ENCODE measurements around the gene SORBS2. TPM values are rescaled to one million over a fixed set of nuclear protein-coding genes. Genes with fewer than 3 reads are reported as not detected.
"Not testable (repeated sequence)": the region's sequence is repeated elsewhere in the genome, so short reads cannot be mapped to it uniquely, and the experiment has no call there.

The SORBS2 gene
- total and polyA plus RNA-seq, 7 experiments from 2014 or later, result 0.21 to 1.4 TPM; not detected in 5

- intact Hi-C loops (cut with micrococcal nuclease), result no loop called here
- ChIA-PET POLR2A (no interaction called here), CTCF (no interaction called here)
These were observed 95.2 kb downstream of the SORBS2 start for GRCh38 chr4:185716577-185717376.

GRCh38 chr4:185716141-185716551 is 95.8 kb downstream of the SORBS2 start:
- ATAC-seq, result no peak
- Histone ChIP-seq H3K36me3 (ENCODE audit: control insufficient read depth in 2 of 3, insufficient read depth in 3 of 3, low read length in 3 of 3) (no peaks in the 10 kb centered on the region), H3K27me3 (ENCODE audit: control insufficient read depth in 2 of 2, insufficient read depth in 2 of 2, low read length in 2 of 2) (no peaks in the 10 kb centered on the region), H3K4me1 (ENCODE audit: control insufficient read depth in 2 of 2, insufficient read depth in 2 of 2, low read length in 2 of 2) (no peaks in the 10 kb centered on the region), H3K27ac (ENCODE audit: low read depth, low read length) (no peak overlapping the region), H3K4me3 (ENCODE audit: low read length) (no peak overlapping the region), H3K9me3 (ENCODE audit: control insufficient read depth in 2 of 3, low read length in 3 of 3) (no peaks in the 10 kb centered on the region)
- Mint-ChIP-seq H3K4me3 (no peak overlapping the region), H3K9me3 (peaks cover 0 to 4% (median 0%) of the 10 kb centered on the region in 11 donors), H3K36me3 (no peaks in the 10 kb centered on the region), H3K4me1 (no peaks in the 10 kb centered on the region), H3K27ac (no peak overlapping the region), H3K27me3 (peaks cover 0 to 39% (median 31%) of the 10 kb centered on the region in 5 donors)
- no peak for DNase-seq
- POLR2A ChIA-PET, result no interaction called here
- CTCF ChIA-PET, result no interaction called here
- intact Hi-C loops (cut with micrococcal nuclease), result no loop called here

More at GRCh38 chr4:185716577-185717376, 95.2 kb downstream of the SORBS2 start:
- no peaks in the 10 kb centered on the region for H3K27me3 ChIP-seq (ENCODE audit: control insufficient read depth in 2 of 2, insufficient read depth in 2 of 2, low read length in 2 of 2)
- Mint-ChIP-seq H3K36me3 (no peaks in the 10 kb centered on the region), H3K9me3 (peaks cover 0 to 2% (median 0%) of the 10 kb centered on the region in 11 donors), H3K27me3 (peaks cover 0 to 33% (median 25%) of the 10 kb centered on the region in 5 donors), H3K4me1 (no peaks in the 10 kb centered on the region), H3K27ac (no peak overlapping the region), H3K4me3 (no peak overlapping the region)
- no peaks in the 10 kb centered on the region for H3K9me3 ChIP-seq (ENCODE audit: control insufficient read depth in 2 of 3, low read length in 3 of 3)
- H3K4me3 ChIP-seq (ENCODE audit: low read length), result no peak overlapping the region
- no peaks in the 10 kb centered on the region for H3K4me1 ChIP-seq (ENCODE audit: control insufficient read depth in 2 of 2, insufficient read depth in 2 of 2, low read length in 2 of 2)
- H3K36me3 ChIP-seq (ENCODE audit: control insufficient read depth in 2 of 3, insufficient read depth in 3 of 3, low read length in 3 of 3), result no peaks in the 10 kb centered on the region
- ATAC-seq (no peak), DNase-seq (no peak)
- no peak overlapping the region for H3K27ac ChIP-seq (ENCODE audit: low read depth, low read length)

DNA sequence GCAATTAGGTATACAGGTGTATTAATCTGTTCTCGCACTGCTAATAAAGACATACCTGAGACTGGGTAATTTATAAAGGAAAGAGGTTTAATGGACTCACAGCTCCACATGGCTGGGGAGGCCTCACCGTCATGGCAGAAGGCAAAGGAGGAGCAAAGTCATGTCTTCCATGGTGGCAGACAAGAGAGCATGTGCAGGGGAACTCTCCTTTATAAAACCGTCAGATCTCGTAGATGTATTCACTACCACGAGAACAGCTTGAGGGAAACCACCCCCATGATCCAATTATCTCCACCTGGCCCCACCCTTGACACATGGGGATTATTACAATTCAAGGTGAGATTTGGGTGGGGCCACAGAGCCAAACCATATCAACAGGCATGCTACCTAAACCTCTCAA is 97.5 kb downstream of the SORBS2 start:
- H3K4me1 Mint-ChIP-seq; DNase-seq; H3K4me1 ChIP-seq (ENCODE audit: control insufficient read depth in 2 of 2, insufficient read depth in 2 of 2, low read length in 2 of 2); H3K9me3 ChIP-seq (ENCODE audit: control insufficient read depth in 2 of 3, low read length in 3 of 3); intact Hi-C loops (cut with micrococcal nuclease); H3K27ac Mint-ChIP-seq; H3K27me3 ChIP-seq (ENCODE audit: control insufficient read depth in 2 of 2, insufficient read depth in 2 of 2, low read length in 2 of 2); CTCF ChIA-PET; H3K36me3 Mint-ChIP-seq; H3K27ac ChIP-seq (ENCODE audit: low read depth, low read length); ATAC-seq; H3K9me3 Mint-ChIP-seq; H3K36me3 ChIP-seq (ENCODE audit: control insufficient read depth in 2 of 3, insufficient read depth in 3 of 3, low read length in 3 of 3); H3K4me3 ChIP-seq (ENCODE audit: low read length); H3K4me3 Mint-ChIP-seq; POLR2A ChIA-PET: not testable (repeated sequence)
- H3K27me3 Mint-ChIP-seq, result peaks cover 0 to 47% (median 34%) of the 10 kb centered on the region in 5 donors

GRCh38 chr4:185713731-185714130 is 98.3 kb downstream of the SORBS2 start:
- no peak overlapping the region for H3K4me3 Mint-ChIP-seq
- Histone ChIP-seq H3K4me3 (ENCODE audit: low read length) (no peak overlapping the region), H3K9me3 (ENCODE audit: control insufficient read depth in 2 of 3, low read length in 3 of 3) (no peaks in the 10 kb centered on the region), H3K27ac (ENCODE audit: low read depth, low read length) (no peak overlapping the region), H3K36me3 (ENCODE audit: control insufficient read depth in 2 of 3, insufficient read depth in 3 of 3, low read length in 3 of 3) (no peaks in the 10 kb centered on the region), H3K27me3 (ENCODE audit: control insufficient read depth in 2 of 2, insufficient read depth in 2 of 2, low read length in 2 of 2) (no peaks in the 10 kb centered on the region), H3K4me1 (ENCODE audit: control insufficient read depth in 2 of 2, insufficient read depth in 2 of 2, low read length in 2 of 2) (no peaks in the 10 kb centered on the region)
- no peak for DNase-seq
- H3K36me3 Mint-ChIP-seq, result no peaks in the 10 kb centered on the region
- H3K27ac Mint-ChIP-seq, result no peak overlapping the region
- ATAC-seq, result no peak
- intact Hi-C loops (cut with micrococcal nuclease), result no loop called here
- no peaks in the 10 kb centered on the region for H3K4me1 Mint-ChIP-seq
- H3K27me3 Mint-ChIP-seq, result peaks cover 0 to 47% (median 34%) of the 10 kb centered on the region in 5 donors
- H3K9me3 Mint-ChIP-seq, result peaks cover 0 to 4% (median 0%) of the 10 kb centered on the region in 11 donors
- POLR2A ChIA-PET, result no interaction called here
- CTCF ChIA-PET, result no interaction called here

- Histone ChIP-seq H3K9me3 (ENCODE audit: control insufficient read depth in 2 of 3, low read length in 3 of 3) (no peaks in the 10 kb centered on the region), H3K27ac (ENCODE audit: low read depth, low read length) (no peak overlapping the region), H3K4me1 (ENCODE audit: control insufficient read depth in 2 of 2, insufficient read depth in 2 of 2, low read length in 2 of 2) (no peaks in the 10 kb centered on the region), H3K4me3 (ENCODE audit: low read length) (no peak overlapping the region), H3K27me3 (ENCODE audit: control insufficient read depth in 2 of 2, insufficient read depth in 2 of 2, low read length in 2 of 2) (no peaks in the 10 kb centered on the region), H3K36me3 (ENCODE audit: control insufficient read depth in 2 of 3, insufficient read depth in 3 of 3, low read length in 3 of 3) (no peaks in the 10 kb centered on the region)
- ATAC-seq (no peak), DNase-seq (no peak)
- H3K27ac Mint-ChIP-seq, result no peak overlapping the region
- H3K36me3 Mint-ChIP-seq, result no peaks in the 10 kb centered on the region
- peaks cover 0 to 47% (median 34%) of the 10 kb centered on the region in 5 donors for H3K27me3 Mint-ChIP-seq
- ChIA-PET CTCF (no interaction called here), POLR2A (no interaction called here)
- H3K9me3 Mint-ChIP-seq, result peaks cover 0 to 4% (median 0%) of the 10 kb centered on the region in 11 donors
- intact Hi-C loops (cut with micrococcal nuclease), result no loop called here
- H3K4me3 Mint-ChIP-seq, result no peak overlapping the region
- H3K4me1 Mint-ChIP-seq, result no peaks in the 10 kb centered on the region
These were observed 98.7 kb downstream of the SORBS2 start for GRCh38 chr4:185713272-185713671.

- intact Hi-C loops (cut with micrococcal nuclease), result no loop called here
- POLR2A ChIA-PET, result no interaction called here
- no peaks in the 10 kb centered on the region for H3K9me3 ChIP-seq (ENCODE audit: control insufficient read depth in 2 of 3, low read length in 3 of 3)
- Mint-ChIP-seq H3K4me1 (no peaks in the 10 kb centered on the region), H3K27ac (no peak overlapping the region), H3K9me3 (peaks cover 0 to 4% (median 0%) of the 10 kb centered on the region in 11 donors), H3K4me3 (no peak overlapping the region), H3K36me3 (no peaks in the 10 kb centered on the region), H3K27me3 (peaks cover 0 to 47% (median 31%) of the 10 kb centered on the region in 5 donors)
- no peak for DNase-seq
- no peaks in the 10 kb centered on the region for H3K27me3 ChIP-seq (ENCODE audit: control insufficient read depth in 2 of 2, insufficient read depth in 2 of 2, low read length in 2 of 2)
- ATAC-seq, result no peak
- no peaks in the 10 kb centered on the region for H3K4me1 ChIP-seq (ENCODE audit: control insufficient read depth in 2 of 2, insufficient read depth in 2 of 2, low read length in 2 of 2)
- H3K36me3 ChIP-seq (ENCODE audit: control insufficient read depth in 2 of 3, insufficient read depth in 3 of 3, low read length in 3 of 3), result no peaks in the 10 kb centered on the region
- no peak overlapping the region for H3K27ac ChIP-seq (ENCODE audit: low read depth, low read length)
- CTCF ChIA-PET, result no interaction called here
- no peak overlapping the region for H3K4me3 ChIP-seq (ENCODE audit: low read length)
These were observed 99.5 kb downstream of the SORBS2 start for GRCh38 chr4:185712350-185713024.

- H3K27me3 Mint-ChIP-seq, result peaks cover 0 to 45% (median 29%) of the 10 kb centered on the region in 5 donors
- no peaks in the 10 kb centered on the region for H3K36me3 Mint-ChIP-seq
These were observed 100.3 kb downstream of the SORBS2 start for GRCh38 chr4:185711726-185712125.

More at GRCh38 chr4:185711726-185712125, 100.3 kb downstream of the SORBS2 start:
- intact Hi-C loops (cut with micrococcal nuclease), result no loop called here
- H3K4me1 Mint-ChIP-seq, result no peaks in the 10 kb centered on the region
- H3K9me3 Mint-ChIP-seq, result peaks cover 0 to 4% (median 0%) of the 10 kb centered on the region in 11 donors
- ATAC-seq (no peak), DNase-seq (no peak)
- no peak overlapping the region for H3K4me3 ChIP-seq (ENCODE audit: low read length)
- H3K9me3 ChIP-seq (ENCODE audit: control insufficient read depth in 2 of 3, low read length in 3 of 3), result no peaks in the 10 kb centered on the region
- H3K27me3 ChIP-seq (ENCODE audit: control insufficient read depth in 2 of 2, insufficient read depth in 2 of 2, low read length in 2 of 2), result no peaks in the 10 kb centered on the region
- H3K27ac ChIP-seq (ENCODE audit: low read depth, low read length), result no peak overlapping the region
- no peak overlapping the region for H3K4me3 Mint-ChIP-seq
- H3K4me1 ChIP-seq (ENCODE audit: control insufficient read depth in 2 of 2, insufficient read depth in 2 of 2, low read length in 2 of 2), result no peaks in the 10 kb centered on the region
- POLR2A ChIA-PET, result no interaction called here
- CTCF ChIA-PET, result no interaction called here
- no peak overlapping the region for H3K27ac Mint-ChIP-seq
- no peaks in the 10 kb centered on the region for H3K36me3 ChIP-seq (ENCODE audit: control insufficient read depth in 2 of 3, insufficient read depth in 3 of 3, low read length in 3 of 3)
